Pancreas (tissue), 10 donors: Measurements from ENCODE around the gene NSDHL. TPM values are rescaled to one million over a fixed set of nuclear protein-coding genes. Genes with fewer than 3 reads are reported as not detected.

Experiments
- ATAC-seq, 4 donors: fragments of 200-7000 bp; cut with Tn5 transposase; one replicate each; pipeline versions ENCODE4 v1.8.0 to v1.9.1; 2020; ENCODE audit warnings: mild to moderate bottlenecking in 4 of 4, moderate library complexity in 4 of 4
- DNase-seq, 6 donors: peaks; one replicate each; pipeline ENCODE4 v3.0.0-alpha.2; 2020
- FAIRE-seq: peaks from 2 replicates; lab custom pipeline; 2012; peaks lifted over from hg19 to GRCh38; lab: Jason Lieb, UNC
- H3K27ac ChIP-seq, 4 donors: fragments of 200-600 bp; sonication (generic); 1 replicate in 3 of 4; 2 replicates in 1 of 4; pipeline versions ENCODE4 v1.5.0 to v1.8.0; 2020
- H3K27me3 ChIP-seq, 4 donors: fragments of 200-600 bp; one replicate each; pipeline ENCODE4 v1.8.0; 2021
- H3K36me3 ChIP-seq, 3 donors: fragments of 200-600 bp; sonication (generic) in 1 of 3; one replicate each; pipeline versions ENCODE4 v1.5.0 to v1.8.0; 2020 to 2021
- H3K4me1 ChIP-seq, 3 donors: fragments of 200-600 bp; one replicate each; pipeline ENCODE4 v1.8.0; 2021
- H3K4me3 ChIP-seq, 4 donors: fragments of 200-600 bp; sonication (generic) in 2 of 4; one replicate each; pipeline versions ENCODE4 v1.5.0 to v1.8.0; 2020 to 2021
- H3K9me3 ChIP-seq, 4 donors: fragments of 200-600 bp; one replicate each; pipeline ENCODE4 v1.8.0; 2021
- CTCF ChIP-seq, 4 donors: fragments of 200-600 bp; sonication (generic) in 3 of 4; IDR thresholded peaks; one replicate each; pipeline versions ENCODE4 v1.5.0 to v1.8.0; 2021; ENCODE audit warnings: antibody characterized with exemption in 4 of 4
- WGBS, 2 donors: extraction: QIAGEN DNeasy Blood & Tissue Kit; methylation state at CpG; one replicate each; pipeline ENCODE4 v1.1.7; 2013; 5-methylcytosine and 5-hydroxymethylcytosine counted together
- intact Hi-C, 3 donors: fragments of 100-400 bp; cut with DNase I; formaldehyde crosslinking; loops; one replicate each; pipeline versions ENCODE4 v1.11.1 to v1.14.2; 2022
- polyA plus RNA-seq, 2 donors: library from polyadenylated mRNA; stranded (reverse); fragments of 200-250 nt; gene quantifications; one replicate each; pipeline ENCODE4 v1.2.3, GENCODE V29; 2013
- total RNA-seq, 6 donors: library from RNA; stranded (reverse); fragmentation: NEBNext Ultra II Directional in 4 of 6; extraction: Animal tissue kit (Norgen Biotek cat#: 25700) in 4 of 6; gene quantifications; one replicate each; pipeline versions ENCODE4 v1.2.1 to v1.2.4, GENCODE V29; 2021 to 2023
- donor health status: healthy with polysubstance abuse.
- donor health status: DM: no; HTN: no; CAD: no; lungs with moderate emphysema.
- donor health status: DM: no; HTN: no; CAD: no.
- donor health status: control.
- donor health status: control.
- donor health status: Bipolar disorder and iron deficiency.
- donor health status: DM: yes; HTN: yes; CAD: no.
- donor health status: DM: no; HTN: no; CAD: no.
- donor health status: DM: no; HTN: no; CAD: no.
- donor health status: DM: yes; HTN: yes; CAD: no.

The NSDHL gene
- total and polyA plus RNA-seq, 8 donors, result 4.6 to 8.3 (median 6.4) TPM

- no peak for FAIRE-seq
These were observed 11.1 kb upstream of the NSDHL start for GRCh38 chrX:152819732-152820131.

GRCh38 chrX:152821145-152821765 lies 9.6 kb upstream of the NSDHL start:
- peak; percentile 43 to 79 (median 66) for ATAC-seq
- no peak overlapping the region for H3K27ac ChIP-seq
- H3K4me3 ChIP-seq, result no peak overlapping the region
- no peaks in the 10 kb centered on the region for H3K36me3 ChIP-seq
- H3K9me3 ChIP-seq, result no peaks in the 10 kb centered on the region
- intact Hi-C loops, result no loop called here
- peak; percentile 22 to 57 (median 51) for TF ChIP-seq CTCF (IDR thresholded peaks at IDR 0.05)
- H3K27me3 ChIP-seq, result peaks cover 0 to 5% (median 0%) of the 10 kb centered on the region in 4 donors
- no peak for FAIRE-seq
- WGBS, 2 donors, result 42 to 43% methylated on average over 3 of the region's 3 CpGs
- no peaks in the 10 kb centered on the region for H3K4me1 ChIP-seq
- peak in 5 of 6 donors; percentile 8 to 72 (median 41) for DNase-seq

More at GRCh38 chrX:152819732-152820131, 11.1 kb upstream of the NSDHL start:
- no peaks in the 10 kb centered on the region for H3K36me3 ChIP-seq
- intact Hi-C loops, result loop anchor here in 1 of 3 donors (10.0 kb wide), 1 partner anchor 1065 kb away; no protein-coding TSS in a partner anchor
- H3K27ac ChIP-seq, result no peak overlapping the region
- H3K4me1 ChIP-seq, result no peaks in the 10 kb centered on the region
- TF ChIP-seq CTCF (IDR thresholded peaks at IDR 0.05), result no peak
- 54 to 65% methylated on average over 7 of the region's 7 CpGs for WGBS, 2 donors
- no peaks in the 10 kb centered on the region for H3K9me3 ChIP-seq
- H3K27me3 ChIP-seq, result peaks cover 0 to 6% (median 0%) of the 10 kb centered on the region in 4 donors
- DNase-seq (no peak), ATAC-seq (no peak)
- H3K4me3 ChIP-seq, result no peak overlapping the region

GRCh38 chrX:152822383-152823086 lies 8.3 kb upstream of the NSDHL start:
- Histone ChIP-seq H3K36me3 (no peaks in the 10 kb centered on the region), H3K27ac (no peak overlapping the region), H3K9me3 (no peaks in the 10 kb centered on the region), H3K4me1 (no peaks in the 10 kb centered on the region), H3K4me3 (no peak overlapping the region), H3K27me3 (peaks cover 0 to 5% (median 0%) of the 10 kb centered on the region in 4 donors)
- ATAC-seq (no peak), DNase-seq (no peak), FAIRE-seq (no peak)
- TF ChIP-seq CTCF (IDR thresholded peaks at IDR 0.05), result no peak
- intact Hi-C loops, result no loop called here
- 47 to 48% methylated on average over 6 of the region's 6 CpGs for whole genome bisulfite sequencing, 2 donors

GRCh38 chrX:152823657-152824056 lies 7.2 kb upstream of the NSDHL start:
- FAIRE-seq (no peak), ATAC-seq (no peak), DNase-seq (no peak)
- 43 to 44% methylated on average over 6 of the region's 6 CpGs for WGBS, 2 donors
- Histone ChIP-seq H3K36me3 (no peaks in the 10 kb centered on the region), H3K27me3 (peaks cover 0 to 5% (median 0%) of the 10 kb centered on the region in 4 donors), H3K4me1 (no peaks in the 10 kb centered on the region), H3K4me3 (no peak overlapping the region), H3K9me3 (no peaks in the 10 kb centered on the region), H3K27ac (no peak overlapping the region)
- intact Hi-C loops, result no loop called here
- no peak for TF ChIP-seq CTCF (IDR thresholded peaks at IDR 0.05)
